Omental fat pad (tissue), 4 donors: Measurements from ENCODE around the gene ZBED6. TPM values are rescaled to one million over a fixed set of nuclear protein-coding genes. Genes with fewer than 3 reads are reported as not detected.
A peak's percentile ranks its signal among the peaks of the same experiment; 100 is the strongest.
"Not testable (repeated sequence)": the region's sequence is repeated elsewhere in the genome, so short reads cannot be mapped to it uniquely, and the experiment has no call there.

Source experiments
- ATAC-seq: fragments of 150-250 bp; one replicate; pipeline ENCODE4 v1.9.1; 2016; ENCODE audit warnings: mild to moderate bottlenecking, moderate library complexity; ENCODE audit not compliant: low FRiP score
- DNase-seq: peaks from one replicate; pipeline ENCODE4 v3.0.0-alpha.2; 2019; ENCODE audit warnings: low spot score
- total RNA-seq, 4 donors: library from RNA; depleted of rRNA; stranded (reverse); fragments of >200 nt; gene quantifications; one replicate each; pipeline ENCODE4 v1.1.0, GENCODE V29; 2016
- TF ChIP-seq, protein P1 (sequence below), 3 donors: fragments of 450-650 bp; IDR thresholded peaks; one replicate each; pipeline ENCODE4 v1.5.1; 2016 to 2017; ENCODE audit warnings: antibody characterized with exemption in 3 of 3, mild to moderate bottlenecking in 3 of 3, moderate library complexity in 2 of 3

ZBED6 gene, protein sequence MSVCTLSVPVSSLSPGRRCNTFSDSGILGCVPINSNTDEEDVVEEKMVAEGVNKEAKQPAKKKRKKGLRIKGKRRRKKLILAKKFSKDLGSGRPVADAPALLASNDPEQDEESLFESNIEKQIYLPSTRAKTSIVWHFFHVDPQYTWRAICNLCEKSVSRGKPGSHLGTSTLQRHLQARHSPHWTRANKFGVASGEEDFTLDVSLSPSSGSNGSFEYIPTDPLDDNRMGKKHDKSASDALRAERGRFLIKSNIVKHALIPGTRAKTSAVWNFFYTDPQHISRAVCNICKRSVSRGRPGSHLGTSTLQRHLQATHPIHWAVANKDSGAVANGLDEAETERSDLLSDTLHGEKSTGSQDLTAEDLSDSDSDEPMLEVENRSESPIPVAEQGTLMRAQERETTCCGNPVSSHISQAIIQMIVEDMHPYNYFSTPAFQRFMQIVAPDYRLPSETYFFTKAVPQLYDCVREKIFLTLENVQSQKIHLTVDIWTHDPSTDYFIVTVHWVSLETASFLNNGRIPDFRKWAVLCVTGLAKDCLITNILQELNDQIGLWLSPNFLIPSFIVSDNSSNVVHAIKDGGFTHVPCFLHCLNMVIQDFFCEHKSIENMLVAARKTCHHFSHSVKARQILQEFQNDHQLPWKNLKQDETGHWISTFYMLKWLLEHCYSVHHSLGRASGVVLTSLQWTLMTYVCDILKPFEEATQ (N-terminal part only)
- 10 to 100 TPM; 24.9 to 32.3 (median 27.7) TPM for total RNA-seq

DNA sequence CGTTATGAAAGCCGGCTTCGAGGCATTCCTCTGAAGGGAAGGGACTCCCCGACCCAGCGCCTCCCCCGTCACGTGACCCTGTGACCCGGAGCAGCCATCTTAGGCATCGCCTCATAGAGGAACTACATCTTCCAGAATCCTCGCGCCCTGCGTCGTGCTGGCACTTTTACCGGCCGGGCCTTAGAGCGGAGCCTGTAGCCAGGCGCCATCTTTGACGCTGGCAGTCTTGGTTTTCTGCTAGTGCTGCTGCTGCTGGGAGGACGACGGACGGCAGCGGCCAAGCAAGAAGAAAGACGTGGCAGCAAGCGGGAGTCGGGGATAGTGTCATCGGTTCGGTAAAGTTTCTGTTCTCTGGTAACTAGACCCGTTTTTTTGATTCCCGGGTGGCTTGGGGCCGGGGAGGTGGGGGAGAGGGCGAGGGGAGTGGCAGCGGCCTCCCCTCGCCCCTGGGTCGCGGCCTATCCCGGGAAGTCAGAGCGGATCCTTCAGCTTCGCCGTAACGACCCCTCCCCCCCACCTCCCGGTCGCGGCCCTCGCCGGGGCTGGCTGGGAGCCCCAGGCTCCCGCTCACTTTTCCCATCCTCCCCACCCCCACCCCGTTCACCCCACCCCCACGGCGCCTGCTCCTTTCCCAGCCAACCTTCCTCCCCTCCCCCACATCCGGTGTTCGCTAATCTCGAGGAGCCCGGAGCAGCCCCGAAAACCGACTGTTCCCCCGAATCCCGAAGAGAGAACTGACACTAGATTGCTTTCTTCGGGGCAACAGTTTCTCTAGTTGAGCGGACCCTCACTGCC lies at the start of gene ZBED6, which contains the start of gene ZC3H11A:
Gene ZBED6, plus strand, starts transcription at position 183 of the 795 bp plus-strand sequence. CDS start 1,900 bp downstream, outside the sequence.
Gene ZC3H11A, plus strand, starts transcription at position 183 of the 795 bp plus-strand sequence. CDS start 21,448 bp downstream, outside the sequence.
- ATAC-seq: peak; percentile 98

DNA sequence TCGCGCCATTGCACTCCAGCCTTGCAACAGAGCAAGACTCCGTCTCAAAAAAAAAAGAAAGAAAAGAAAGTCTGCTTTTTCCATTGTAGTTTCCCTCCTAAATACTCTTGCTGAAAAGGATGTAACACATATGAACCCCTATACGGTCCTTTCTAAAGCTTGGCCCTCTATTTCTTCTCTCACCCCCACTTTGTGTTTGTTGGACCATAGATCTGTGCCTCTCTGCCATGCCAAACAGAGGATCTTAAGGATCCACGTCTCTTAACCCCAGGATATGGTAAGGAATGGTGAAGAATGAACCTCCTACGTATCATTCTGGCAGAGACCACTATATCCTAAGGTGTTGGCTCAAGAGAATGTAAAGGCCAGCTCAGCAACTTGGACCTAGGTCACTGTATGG lies 49.1 kb upstream of the ZBED6 start:
- TF ChIP-seq, protein P1, sequence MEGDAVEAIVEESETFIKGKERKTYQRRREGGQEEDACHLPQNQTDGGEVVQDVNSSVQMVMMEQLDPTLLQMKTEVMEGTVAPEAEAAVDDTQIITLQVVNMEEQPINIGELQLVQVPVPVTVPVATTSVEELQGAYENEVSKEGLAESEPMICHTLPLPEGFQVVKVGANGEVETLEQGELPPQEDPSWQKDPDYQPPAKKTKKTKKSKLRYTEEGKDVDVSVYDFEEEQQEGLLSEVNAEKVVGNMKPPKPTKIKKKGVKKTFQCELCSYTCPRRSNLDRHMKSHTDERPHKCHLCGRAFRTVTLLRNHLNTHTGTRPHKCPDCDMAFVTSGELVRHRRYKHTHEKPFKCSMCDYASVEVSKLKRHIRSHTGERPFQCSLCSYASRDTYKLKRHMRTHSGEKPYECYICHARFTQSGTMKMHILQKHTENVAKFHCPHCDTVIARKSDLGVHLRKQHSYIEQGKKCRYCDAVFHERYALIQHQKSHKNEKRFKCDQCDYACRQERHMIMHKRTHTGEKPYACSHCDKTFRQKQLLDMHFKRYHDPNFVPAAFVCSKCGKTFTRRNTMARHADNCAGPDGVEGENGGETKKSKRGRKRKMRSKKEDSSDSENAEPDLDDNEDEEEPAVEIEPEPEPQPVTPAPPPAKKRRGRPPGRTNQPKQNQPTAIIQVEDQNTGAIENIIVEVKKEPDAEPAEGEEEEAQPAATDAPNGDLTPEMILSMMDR (IDR thresholded peaks at IDR 0.05): no peak
- ATAC-seq: no peak
- no peak for DNase-seq

More for the DNA sequence above, at the start of gene ZBED6, which contains the start of gene ZC3H11A:
- TF ChIP-seq, protein P1 (IDR thresholded peaks at IDR 0.05): no peak
- DNase-seq: peak; percentile 97

DNA sequence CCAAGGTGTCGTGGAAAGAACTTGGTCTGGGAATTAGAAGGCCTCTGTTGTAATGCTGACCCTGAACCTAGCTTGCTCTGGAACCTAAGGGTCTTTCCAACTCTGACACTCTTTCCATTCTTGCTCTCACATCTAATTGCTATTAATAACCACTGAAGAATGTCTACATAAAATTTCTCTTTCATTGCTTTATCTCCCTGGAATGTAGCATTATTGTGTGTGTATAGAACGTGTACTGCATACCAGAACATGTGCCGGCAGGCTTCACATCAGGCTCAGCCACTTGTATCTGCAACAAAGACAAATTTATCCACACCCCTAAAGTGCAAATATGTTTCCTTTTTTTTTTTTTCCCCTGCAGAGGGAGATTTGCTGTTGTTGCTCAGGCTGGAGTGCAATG lies 44.4 kb upstream of the ZBED6 start:
- no peak for ATAC-seq
- TF ChIP-seq, protein P1 (IDR thresholded peaks at IDR 0.05): no peak
- DNase-seq: no peak

DNA sequence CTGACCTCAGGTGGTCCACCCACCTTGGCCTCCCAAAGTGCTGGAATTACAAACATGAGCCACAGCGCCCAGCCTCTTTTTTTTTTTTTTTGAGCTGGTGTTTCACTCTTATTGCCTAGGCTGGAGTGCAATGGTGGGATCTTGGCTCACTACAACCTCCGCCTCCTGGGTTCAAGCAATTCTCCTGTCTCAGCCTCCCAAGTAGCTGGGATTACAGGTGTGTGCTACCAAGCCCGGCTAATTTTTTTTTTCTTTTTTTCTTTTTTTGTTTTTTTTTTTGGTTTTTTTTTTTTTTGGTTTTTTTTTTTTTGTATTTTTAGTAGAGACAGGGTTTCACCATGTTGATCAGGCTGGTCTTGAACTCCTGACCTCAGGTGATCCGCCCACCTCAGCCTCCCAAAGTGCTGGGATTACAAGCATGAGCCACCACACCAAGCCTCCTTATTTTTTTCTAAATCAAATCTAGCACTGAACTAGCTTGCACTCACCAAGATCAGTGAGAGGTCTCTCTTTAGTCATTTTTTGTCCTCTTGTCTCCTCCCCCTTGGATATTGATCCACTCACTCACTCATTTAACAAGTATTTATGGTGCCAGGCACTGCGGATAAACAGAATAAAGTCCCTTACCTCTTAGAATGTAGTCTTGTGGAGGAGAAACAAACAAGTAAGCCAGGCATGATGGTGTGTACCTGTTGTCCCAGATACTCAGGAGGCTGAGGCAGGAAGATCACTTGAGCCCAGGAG lies 43.6 kb upstream of the ZBED6 start:
- ATAC-seq, DNase-seq: not testable (repeated sequence)

DNA sequence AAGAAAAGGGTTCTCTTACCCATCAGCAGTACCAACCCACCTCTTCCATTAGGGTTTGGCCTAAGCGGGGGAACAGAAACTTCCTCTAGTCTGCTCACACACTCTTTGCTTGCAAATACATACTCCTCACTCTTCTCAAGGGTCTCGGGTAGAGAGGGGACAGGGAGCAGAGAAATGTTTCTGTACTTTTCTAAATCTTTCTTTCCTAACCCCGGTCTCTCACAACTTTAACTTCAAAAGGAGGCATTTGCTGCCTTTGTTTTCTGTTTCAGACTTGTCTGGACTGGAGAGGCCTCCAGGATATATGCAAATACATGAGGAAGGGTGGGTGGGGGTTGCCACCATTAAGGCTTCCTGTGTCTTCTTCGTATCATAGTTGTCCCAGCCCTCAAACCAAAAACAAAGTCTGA lies 41.0 kb upstream of the ZBED6 start:
- DNase-seq (no peak), ATAC-seq (no peak)
- TF ChIP-seq, protein P1 (IDR thresholded peaks at IDR 0.05): no peak

DNA sequence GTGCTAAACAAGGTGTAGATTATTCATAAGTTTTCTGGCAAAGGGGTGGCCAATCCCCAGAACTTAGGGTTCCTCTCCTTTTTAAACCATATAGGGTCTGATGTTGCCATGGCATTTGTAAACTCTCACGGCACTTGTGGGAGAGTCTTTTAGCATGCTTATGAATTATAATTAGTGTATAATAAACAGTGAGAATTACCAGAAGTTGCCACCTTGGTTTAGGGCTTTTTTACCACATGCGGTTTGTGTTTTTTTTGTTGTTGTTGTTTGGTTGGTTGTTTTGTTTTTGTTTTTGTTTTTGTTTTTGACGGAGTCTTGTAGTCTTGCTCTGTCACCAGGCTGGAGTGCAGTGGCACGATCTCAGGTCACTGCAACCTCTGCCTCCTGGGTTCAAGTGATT lies 39.4 kb upstream of the ZBED6 start:
- DNase-seq (no peak), ATAC-seq (no peak)
- TF ChIP-seq, protein P1 (IDR thresholded peaks at IDR 0.05): no peak

DNA sequence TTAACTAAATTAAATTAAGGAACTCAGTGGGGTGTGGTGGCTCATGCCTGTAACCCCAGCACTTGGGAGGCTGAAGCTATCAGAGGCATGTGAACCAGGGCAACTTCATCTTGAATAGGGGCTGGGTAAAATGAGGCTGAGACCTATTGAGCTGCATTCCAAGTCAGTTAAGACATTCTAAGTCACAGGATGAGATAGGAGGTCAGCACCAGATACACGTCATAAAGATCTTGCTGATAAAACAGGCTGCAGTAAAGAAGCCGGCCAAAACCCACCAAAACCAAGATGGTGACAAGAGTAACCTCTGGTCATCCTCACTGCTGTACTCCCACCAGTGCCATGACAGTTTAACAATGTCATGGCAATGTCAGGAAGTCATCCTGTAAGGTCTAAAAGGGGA lies 36.7 kb upstream of the ZBED6 start:
- ATAC-seq, DNase-seq: not testable (repeated sequence)
